ENCODE measurements around the gene DDX3X. TPM values are rescaled to one million over a fixed set of nuclear protein-coding genes. Genes with fewer than 3 reads are reported as not detected.

Gene DDX3X
- total and polyA plus RNA-seq, 9 of the 15 experiments (the other 6 are each of a cell fraction or from before 2014, with no cell fraction given) = 51.3 to 232 (median 138) TPM

- TF ChIP-seq NR2C2 (CRISPR knock-in tag; IDR thresholded peaks at IDR 0.05) = no peak
- no peak for TF ChIP-seq NR2C2 (tag; IDR thresholded peaks at IDR 0.05)
- TF ChIP-seq GTF3C2 (IDR thresholded peaks at IDR 0.05; ENCODE audit: borderline replicate concordance, extremely low read depth, insufficient read length) = no peak
- TF ChIP-seq ETS1 (conservative IDR thresholded peaks at IDR 0.05; ENCODE audit: control insufficient read depth, low read depth, low read length) = no peak; the same call in 1 of the 2 replicates
- TF ChIP-seq ZNF695 (CRISPR knock-in tag; IDR thresholded peaks at IDR 0.05) = no peak
- no peak for TF ChIP-seq SIX5 (IDR thresholded peaks at IDR 0.05; ENCODE audit: borderline replicate concordance in 1 of 2, insufficient read depth in 1 of 2, low read depth in 1 of 2, low read length in 2 of 2)
- TF ChIP-seq RREB1 (CRISPR knock-in tag; IDR thresholded peaks at IDR 0.05) = no peak
- TF ChIP-seq ZNF133 (CRISPR knock-in tag; IDR thresholded peaks at IDR 0.05) = no peak
- no peak for TF ChIP-seq GATAD2B (IDR thresholded peaks at IDR 0.05; ENCODE audit: borderline replicate concordance)
- TF ChIP-seq CREB5 (CRISPR knock-in tag; IDR thresholded peaks at IDR 0.05) = no peak
- no peak for TF ChIP-seq E2F4 (CRISPR knock-in tag; IDR thresholded peaks at IDR 0.05; ENCODE audit: low read depth)
- TF ChIP-seq CREB1 (IDR thresholded peaks at IDR 0.05) = no peak
- TF ChIP-seq CREB1 (CRISPR knock-in tag; IDR thresholded peaks at IDR 0.05) = no peak
- no peak for TF ChIP-seq MIER1 (IDR thresholded peaks at IDR 0.05; ENCODE audit: low read depth)
These were observed 618 bp downstream of the DDX3X start (continued) for GRCh38 chrX:41334363-41335197.
